RPMI8226 (cell line): Measurements from ENCODE around the gene HOXC10.

ENCODE experiments used
- DNase-seq: peaks from one replicate; pipeline ENCODE4 v3.0.0-alpha.2; 2015

The HOXC10 gene

GRCh38 chr12:53984901-53985691 lies at the start of gene HOXC10:
Gene HOXC10, plus strand, starts transcription at chr12:53985146. Its CDS starts 114 bp downstream, at chr12:53985260.
- peak; percentile 83 for DNase-seq

GRCh38 chr12:53935383-53936341 lies 49.3 kb upstream of the HOXC10 start:
- no peak for DNase-seq

GRCh38 chr12:53937099-53937498 lies 47.8 kb upstream of the HOXC10 start:
- no peak for DNase-seq

- no peak for DNase-seq
Observed at GRCh38 chr12:53937596-53938325, 47.2 kb upstream of the HOXC10 start.

- DNase-seq, result peak; percentile 40
Observed at GRCh38 chr12:53938326-53939140, 46.4 kb upstream of the HOXC10 start, which contains the start of gene HOXC13. Gene HOXC13, plus strand, starts transcription at chr12:53938831. Its CDS starts 76 bp downstream, at chr12:53938907.

GRCh38 chr12:53939141-53940108 lies 45.5 kb upstream of the HOXC10 start:
- no peak for DNase-seq

- DNase-seq, result no peak
Observed at GRCh38 chr12:53940443-53941014, 44.4 kb upstream of the HOXC10 start.

GRCh38 chr12:53941187-53941586 lies 43.8 kb upstream of the HOXC10 start:
- no peak for DNase-seq

- DNase-seq, result no peak
Observed at GRCh38 chr12:53941750-53942149, 43.2 kb upstream of the HOXC10 start.

GRCh38 chr12:53942467-53942997 lies 42.4 kb upstream of the HOXC10 start:
- DNase-seq, result no peak

GRCh38 chr12:53944209-53944608 lies 40.7 kb upstream of the HOXC10 start:
- DNase-seq, result no peak

- DNase-seq, result no peak
Observed at GRCh38 chr12:53944907-53945847, 39.8 kb upstream of the HOXC10 start.

- no peak for DNase-seq
Observed at GRCh38 chr12:53947743-53948142, 37.2 kb upstream of the HOXC10 start.

GRCh38 chr12:53948650-53949593 lies 36.0 kb upstream of the HOXC10 start:
- DNase-seq, result no peak

- DNase-seq, result no peak
Observed at GRCh38 chr12:53949631-53950436, 35.1 kb upstream of the HOXC10 start.

GRCh38 chr12:53950437-53950773 lies 34.5 kb upstream of the HOXC10 start:
- DNase-seq, result no peak
